A673 (cell line): ENCODE measurements around the gene SDS. TPM values are rescaled to one million over a fixed set of nuclear protein-coding genes. Genes with fewer than 3 reads are reported as not detected.

Source experiments
- BruUV-seq: library from RNA; stranded (reverse); fragments of 400-500 nt; replicated peaks from 2 replicates; lab custom pipeline; 2021; lab: Mats Ljungman, UMichigan
- CTCF ChIA-PET: fragments of 300-600 bp; sonication (Branson Sonifier 250); formaldehyde crosslinking; loops from one replicate; lab custom pipeline; 2022; ENCODE audit warnings: antibody characterized with exemption; lab: Charles Lee
- POLR2A ChIA-PET: fragments of 300-600 bp; sonication (Branson Sonifier 250); formaldehyde crosslinking; loops from one replicate; lab custom pipeline; 2022; ENCODE audit warnings: antibody characterized with exemption; ENCODE audit not compliant: low non-redundant PET; lab: Charles Lee
- DNase-seq: peaks from one replicate; pipeline ENCODE4 v3.0.0-alpha.2; 2015; ENCODE audit warnings: low spot score
- H3K27ac ChIP-seq: fragments of 200-600 bp; sonication (generic); 2 replicates; pipeline ENCODE4 v1.5.1; 2016; ENCODE audit warnings: mixed run types, low read depth, mild to moderate bottlenecking, mixed read lengths, antibody characterized with exemption, low read length; ENCODE audit not compliant: poor library complexity, severe bottlenecking
- H3K27me3 ChIP-seq: fragments of 200-600 bp; sonication (generic); replicated peaks from 2 replicates; pipeline ENCODE4 v1.6.1; 2017; ENCODE audit warnings: mixed run types, low read depth, mild to moderate bottlenecking, mixed read lengths, antibody characterized with exemption, low read length; ENCODE audit not compliant: insufficient read depth, poor library complexity
- H3K36me3 ChIP-seq: fragments of 200-600 bp; sonication (generic); 2 replicates; pipeline ENCODE4 v1.6.1; 2016; ENCODE audit warnings: mixed run types, mild to moderate bottlenecking, mixed read lengths, antibody characterized with exemption, low read length; ENCODE audit not compliant: insufficient read depth, poor library complexity, severe bottlenecking
- H3K4me1 ChIP-seq: fragments of 200-600 bp; sonication (generic); 2 replicates; pipeline ENCODE4 v1.6.1; 2017; ENCODE audit warnings: mixed run types, mild to moderate bottlenecking, mixed read lengths, antibody characterized with exemption, low read length; ENCODE audit not compliant: insufficient read depth, poor library complexity, severe bottlenecking
- H3K4me3 ChIP-seq: fragments of 200-600 bp; sonication (generic); 2 replicates; pipeline ENCODE4 v1.5.1; 2016; ENCODE audit warnings: low read depth, mixed run types, mild to moderate bottlenecking, mixed read lengths, low read length; ENCODE audit not compliant: poor library complexity, severe bottlenecking
- H3K9me3 ChIP-seq: fragments of 200-600 bp; sonication (generic); 2 replicates; pipeline ENCODE4 v1.6.1; 2016; ENCODE audit warnings: mixed run types, low read depth, mild to moderate bottlenecking, mixed read lengths, antibody characterized with exemption, low read length; ENCODE audit not compliant: poor library complexity, severe bottlenecking
- EZH2 ChIP-seq: fragments of 200-600 bp; sonication (generic); IDR thresholded peaks from 2 replicates; pipeline ENCODE4 v1.6.1; 2017; ENCODE audit warnings: borderline replicate concordance, low read depth, mild to moderate bottlenecking, mixed read lengths, antibody characterized with exemption, low read length; ENCODE audit not compliant: poor library complexity, severe bottlenecking
- intact Hi-C: fragments of 100-400 bp; cut with micrococcal nuclease; formaldehyde crosslinking; loops from one replicate; pipeline ENCODE4 v1.10.0; 2022; ENCODE audit not compliant: unreplicated experiment
- total RNA-seq: library from RNA; stranded (reverse); gene quantifications from 2 replicates; pipeline ENCODE4 v1.2.3, GENCODE V29; 2021
- TF ChIP-seq, protein P1 (sequence below): fragments of 300-800, 200-600 bp; sonication (generic); conservative IDR thresholded peaks from 2 replicates; pipeline ENCODE4 v1.5.1; 2017; ENCODE audit warnings: low read depth, mild to moderate bottlenecking, antibody characterized with exemption, low read length, moderate library complexity, mixed read lengths

The SDS gene
- total RNA-seq, 1 experiment from 2014 or later = not detected

DNA sequence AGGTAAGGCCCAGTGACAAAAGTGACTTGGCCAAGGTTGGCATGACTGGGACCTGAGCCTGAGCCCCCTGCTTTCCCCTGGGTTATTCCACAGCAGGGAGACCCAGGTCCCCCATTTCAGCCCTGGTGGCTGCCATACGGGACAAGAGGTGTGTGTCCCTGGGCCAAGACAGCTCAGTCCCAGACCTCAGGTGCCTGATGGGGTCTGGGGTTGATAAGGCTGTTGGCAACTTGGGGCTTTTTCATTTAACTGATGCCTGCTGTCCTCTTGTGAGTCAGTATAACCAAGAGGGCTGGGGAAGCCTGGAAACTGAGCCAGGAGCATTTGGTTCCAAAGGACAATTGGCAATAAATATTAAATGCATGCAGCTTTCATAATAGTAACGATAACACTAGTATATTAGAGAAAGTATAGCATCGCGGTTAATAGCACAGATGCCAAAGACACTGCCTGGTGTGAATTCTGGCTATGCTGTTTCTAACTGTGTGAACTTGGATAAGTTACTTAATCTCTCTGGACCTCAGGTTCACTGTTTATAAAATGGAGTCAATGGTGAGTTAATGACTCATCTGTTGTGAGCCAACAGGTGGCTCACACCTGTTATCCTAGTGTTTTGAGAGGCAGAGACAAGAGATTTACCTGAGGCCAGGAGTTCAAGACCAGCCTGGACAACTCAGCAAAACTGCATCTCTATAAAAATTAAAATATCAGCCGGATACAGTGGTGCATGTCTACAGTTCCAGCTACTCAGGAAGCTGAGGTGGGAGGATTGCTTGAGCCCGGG lies 19.4 kb upstream of the SDS start:
- Histone ChIP-seq H3K27ac (no peak overlapping the region), H3K27me3 (no peaks in the 10 kb centered on the region), H3K36me3 (no peaks in the 10 kb centered on the region), H3K9me3 (no peaks in the 10 kb centered on the region), H3K4me3 (peak overlapping the region; percentile 26), H3K4me1 (no peaks in the 10 kb centered on the region)
- no peak for DNase-seq
- intact Hi-C loops = loop anchor here (10.0 kb wide), 1 partner anchor 368 kb away; the partner anchor contains the start of gene DTX1
- ChIA-PET POLR2A (no interaction called here), CTCF (no interaction called here)
- TF ChIP-seq EZH2 = no peak
- TF ChIP-seq, protein P1, sequence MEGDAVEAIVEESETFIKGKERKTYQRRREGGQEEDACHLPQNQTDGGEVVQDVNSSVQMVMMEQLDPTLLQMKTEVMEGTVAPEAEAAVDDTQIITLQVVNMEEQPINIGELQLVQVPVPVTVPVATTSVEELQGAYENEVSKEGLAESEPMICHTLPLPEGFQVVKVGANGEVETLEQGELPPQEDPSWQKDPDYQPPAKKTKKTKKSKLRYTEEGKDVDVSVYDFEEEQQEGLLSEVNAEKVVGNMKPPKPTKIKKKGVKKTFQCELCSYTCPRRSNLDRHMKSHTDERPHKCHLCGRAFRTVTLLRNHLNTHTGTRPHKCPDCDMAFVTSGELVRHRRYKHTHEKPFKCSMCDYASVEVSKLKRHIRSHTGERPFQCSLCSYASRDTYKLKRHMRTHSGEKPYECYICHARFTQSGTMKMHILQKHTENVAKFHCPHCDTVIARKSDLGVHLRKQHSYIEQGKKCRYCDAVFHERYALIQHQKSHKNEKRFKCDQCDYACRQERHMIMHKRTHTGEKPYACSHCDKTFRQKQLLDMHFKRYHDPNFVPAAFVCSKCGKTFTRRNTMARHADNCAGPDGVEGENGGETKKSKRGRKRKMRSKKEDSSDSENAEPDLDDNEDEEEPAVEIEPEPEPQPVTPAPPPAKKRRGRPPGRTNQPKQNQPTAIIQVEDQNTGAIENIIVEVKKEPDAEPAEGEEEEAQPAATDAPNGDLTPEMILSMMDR = no peak
- BruUV-seq = no TSS peak

DNA sequence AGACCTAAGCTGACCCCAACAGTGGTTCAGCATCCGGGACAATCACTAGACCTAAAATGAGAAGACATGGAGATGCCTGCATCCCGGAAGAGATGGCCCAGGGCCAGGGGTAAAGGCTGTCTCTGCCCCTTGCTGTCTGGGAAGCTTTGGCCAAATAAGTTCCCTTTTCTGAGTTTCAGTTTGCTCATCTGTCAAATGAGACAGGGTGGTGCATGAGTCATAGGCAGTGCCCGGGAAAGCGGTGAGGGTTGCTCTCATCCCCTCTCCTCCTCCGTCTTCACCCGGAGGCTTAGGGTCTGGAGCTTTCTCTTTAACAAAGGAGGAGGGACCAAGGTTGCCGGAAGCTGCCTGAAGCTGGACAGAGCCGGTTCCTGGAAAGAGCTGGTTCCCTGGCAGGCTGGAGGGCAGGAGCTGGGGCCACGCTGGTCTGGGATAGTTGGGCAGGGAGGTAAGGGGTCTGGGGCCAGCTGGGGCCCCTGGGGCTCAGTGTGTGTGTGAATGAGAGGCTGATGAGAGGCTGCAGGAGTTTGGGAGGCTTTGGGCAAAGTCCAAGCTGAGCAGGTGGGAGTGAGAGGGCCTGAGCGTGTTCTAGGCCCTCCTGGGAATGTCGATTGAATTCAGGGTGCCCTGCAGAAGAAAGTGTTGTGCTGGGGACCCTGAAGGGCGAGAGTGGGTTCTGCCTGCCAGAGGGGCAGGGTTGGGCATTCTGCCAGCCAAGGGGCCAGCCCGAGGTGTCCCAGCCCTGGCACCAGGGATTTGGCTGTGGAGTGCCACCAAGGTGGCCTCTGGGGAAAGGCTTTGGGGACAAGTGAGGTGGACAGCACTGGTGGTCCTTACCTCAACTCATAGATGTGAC lies 18.6 kb upstream of the SDS start, which contains the start of gene SDSL:
SDSL (plus strand) TSS at position 351 of the 856 bp plus-strand sequence. CDS start 5,603 bp downstream, outside the sequence.
- H3K27me3 ChIP-seq = no peaks in the 10 kb centered on the region
- TF ChIP-seq EZH2 = no peak
- TF ChIP-seq, protein P1 = no peak
- intact Hi-C loops = loop anchor here (10.0 kb wide), 1 partner anchor 367 kb away; the partner anchor contains the start of gene DTX1

DNA sequence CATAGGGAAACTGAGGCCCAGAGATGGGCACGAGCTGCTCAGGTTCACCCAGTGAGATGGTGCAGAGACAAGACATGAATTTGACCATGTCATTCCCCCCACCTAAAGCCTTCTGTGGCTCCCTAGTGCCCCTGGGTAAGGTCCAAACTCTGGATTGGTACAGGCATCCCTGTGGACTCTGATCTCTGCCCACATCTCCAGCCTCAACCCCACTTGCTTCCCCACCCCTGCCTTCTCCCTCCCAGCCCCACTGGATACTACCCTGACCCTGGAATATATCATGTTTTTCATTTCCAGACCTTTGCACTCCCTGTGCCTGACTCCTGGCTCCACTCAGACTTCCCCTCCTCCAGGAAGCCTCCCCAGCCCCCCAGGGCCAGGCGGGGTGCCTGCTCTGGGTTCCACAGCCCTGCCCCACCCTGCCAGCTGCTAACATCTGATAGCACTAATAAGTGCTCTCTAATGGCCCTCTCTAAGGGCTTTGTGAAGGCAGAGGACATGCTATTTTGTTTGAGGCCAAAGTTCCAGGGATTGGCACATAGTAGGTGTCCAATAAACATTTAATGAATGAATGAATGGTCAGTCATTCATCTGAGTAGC lies 17.4 kb upstream of the SDS start:
- H3K27me3 ChIP-seq = no peaks in the 10 kb centered on the region
- H3K36me3 ChIP-seq = no peaks in the 10 kb centered on the region
- no peak overlapping the region for H3K4me3 ChIP-seq
- no peak for DNase-seq
- intact Hi-C loops = loop anchor here (10.0 kb wide), 1 partner anchor 366 kb away; the partner anchor contains the start of gene DTX1
- ChIA-PET CTCF (interaction anchor here (0.5 kb wide), 1 partner anchor 12 kb away, joined by 3 read pairs; no protein-coding TSS in a partner anchor), POLR2A (no interaction called here)
- no peaks in the 10 kb centered on the region for H3K4me1 ChIP-seq
- TF ChIP-seq EZH2 = no peak
- TF ChIP-seq, protein P1 = no peak
- H3K9me3 ChIP-seq = no peaks in the 10 kb centered on the region
- no TSS peak for BruUV-seq
- H3K27ac ChIP-seq = no peak overlapping the region

More for the DNA sequence above, 18.6 kb upstream of the SDS start, which contains the start of gene SDSL:
- POLR2A ChIA-PET = no interaction called here
- no TSS peak for BruUV-seq
- CTCF ChIA-PET = no interaction called here
- H3K4me3 ChIP-seq = peak within 1 kb of the TSS; percentile 26
- peak; percentile 54 for DNase-seq
- no peaks in the 10 kb centered on the region for H3K4me1 ChIP-seq
- H3K36me3 ChIP-seq = no peaks in the 10 kb centered on the region
- H3K9me3 ChIP-seq = no peaks in the 10 kb centered on the region
- H3K27ac ChIP-seq = no peak within 1 kb of the TSS
